NCI-H2171 treated with DMSO at 0.1 percent for 48 hours (cell line): ENCODE data around the gene RASSF6.
"Not testable (repeated sequence)": the region's sequence is repeated elsewhere in the genome, so short reads cannot be mapped to it uniquely, and the experiment has no call there.

Source experiments
- DNase-seq: peaks from one replicate; lab custom pipeline; 2025; lab: John Stamatoyannopoulos, UW

Gene RASSF6

DNA sequence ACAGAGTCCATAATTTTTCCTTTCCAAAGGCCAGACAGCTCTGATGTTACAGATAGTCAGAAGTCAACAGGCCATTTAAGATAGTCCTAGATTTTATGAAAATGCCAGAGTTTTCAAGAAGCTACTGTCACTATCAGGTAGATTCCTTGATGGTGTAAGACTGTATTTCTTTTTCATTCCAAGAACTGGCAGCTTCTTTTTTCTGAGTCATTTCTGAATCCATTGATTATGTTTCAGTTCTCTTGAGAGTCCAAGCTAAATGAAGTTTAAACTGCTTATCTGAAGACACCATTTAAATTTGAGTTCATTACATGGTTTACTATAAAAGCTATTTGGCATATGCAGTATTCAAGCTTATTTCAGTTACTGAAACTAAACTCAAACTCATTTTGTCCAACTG is 44.6 kb downstream of the RASSF6 start:
- no peak for DNase-seq

GRCh38 chr4:73573794-73574528 is 46.3 kb downstream of the RASSF6 start:
- peak; percentile 49 for DNase-seq

DNA sequence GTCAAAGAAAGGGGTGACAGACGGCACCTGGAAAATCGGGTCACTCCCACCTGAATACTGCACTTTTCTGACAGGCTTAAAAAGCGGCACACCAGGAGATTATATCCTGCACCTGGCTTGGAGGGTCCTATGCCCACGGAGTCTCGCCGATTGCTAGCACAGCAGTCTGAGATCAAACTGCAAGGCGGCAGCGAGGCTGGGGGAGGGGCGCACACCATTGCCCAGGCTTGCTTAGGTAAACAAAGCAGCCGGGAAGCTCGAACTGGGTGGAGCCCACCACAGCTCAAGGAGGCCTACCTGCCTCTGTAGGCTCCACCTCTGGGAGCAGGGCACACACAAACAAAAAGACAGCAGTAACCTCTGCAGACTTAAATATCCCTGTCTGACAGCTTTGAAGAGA is 69.4 kb downstream of the RASSF6 start:
- not testable (repeated sequence) for DNase-seq

DNA sequence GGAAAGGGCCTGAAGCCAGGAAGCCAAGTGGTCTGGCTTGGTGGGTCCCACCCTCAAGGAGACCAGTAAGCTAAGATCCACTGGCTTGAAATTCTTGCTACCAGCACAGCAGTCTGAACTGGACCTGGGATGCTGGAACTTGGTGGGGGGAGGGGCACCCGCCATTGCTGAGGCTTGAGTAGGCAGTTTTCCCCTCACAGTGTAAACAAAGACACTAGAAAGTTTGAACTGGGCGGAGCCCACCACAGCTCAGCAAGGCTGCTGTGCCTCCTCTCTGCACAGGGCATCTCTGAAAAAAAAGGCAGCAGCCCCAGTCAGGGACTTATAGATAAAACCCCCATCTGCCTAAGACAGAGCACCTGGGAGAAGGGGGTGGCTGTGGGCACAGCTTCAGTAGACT is 75.6 kb downstream of the RASSF6 start:
- no peak for DNase-seq

GRCh38 chr4:73541251-73541650 is 79.0 kb downstream of the RASSF6 start:
- DNase-seq: no peak

DNA sequence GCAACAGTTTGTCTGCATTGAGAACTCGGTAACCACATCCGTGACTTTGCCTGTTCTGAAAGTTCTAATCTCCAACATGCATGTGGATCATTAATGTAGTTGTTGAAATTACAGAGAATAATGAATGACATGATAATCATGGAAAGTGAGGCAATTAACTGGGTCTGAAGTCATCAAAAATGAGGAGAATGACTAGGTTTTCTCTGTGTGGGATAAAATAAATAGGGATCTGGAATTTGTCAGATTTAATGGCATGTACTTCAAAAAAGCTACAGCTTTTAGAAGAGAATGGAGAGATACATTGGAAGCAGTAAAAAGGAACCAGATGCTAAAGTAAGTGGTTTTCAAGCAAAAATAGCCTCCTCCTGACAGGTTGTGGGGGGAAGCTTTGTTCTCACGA is 79.4 kb downstream of the RASSF6 start:
- DNase-seq: no peak

DNA sequence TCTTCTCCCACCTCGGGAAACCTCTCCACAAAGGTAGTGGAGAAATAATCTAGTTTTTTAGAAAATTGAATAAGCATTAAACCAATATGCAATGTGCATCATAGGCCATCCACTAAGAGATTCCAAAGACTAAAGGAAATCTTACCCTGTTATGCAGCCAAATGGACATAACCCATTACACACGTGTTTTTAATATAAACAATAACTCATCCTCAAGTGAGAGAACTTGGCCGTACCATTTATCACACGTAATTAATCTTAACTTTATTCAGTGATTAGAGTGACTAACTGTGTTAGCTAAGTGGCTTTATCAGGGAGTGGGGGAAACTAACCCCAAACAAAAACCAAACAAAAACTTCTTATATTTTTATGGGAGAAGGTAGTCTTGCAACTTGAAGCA is 80.8 kb downstream of the RASSF6 start:
- DNase-seq: no peak

GRCh38 chr4:73538162-73538561 is 82.1 kb downstream of the RASSF6 start:
- no peak for DNase-seq

- no peak for DNase-seq
These were observed 86.5 kb downstream of the RASSF6 start for GRCh38 chr4:73533515-73534422.

- DNase-seq: no peak
These were observed 92.1 kb downstream of the RASSF6 start for GRCh38 chr4:73528171-73528570.

DNA sequence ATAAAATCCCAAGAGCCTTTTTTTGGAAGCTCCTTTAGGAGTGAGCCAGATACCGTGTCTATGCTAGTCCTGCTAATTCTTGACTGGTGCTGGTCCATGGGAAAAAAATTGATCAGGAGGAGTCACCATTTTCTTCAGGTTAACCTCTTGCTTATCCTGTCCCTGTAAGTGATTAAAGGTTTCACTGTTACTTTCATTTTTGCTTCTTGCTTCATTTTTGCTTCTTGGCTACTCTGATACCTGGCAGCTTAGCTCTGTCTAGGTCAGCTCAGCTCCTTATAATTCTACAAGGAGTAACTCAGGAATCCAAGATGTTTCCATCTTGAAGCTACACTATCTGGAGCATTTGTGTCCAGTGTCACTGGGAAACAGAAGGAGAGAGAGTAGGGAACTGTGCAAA is 93.0 kb downstream of the RASSF6 start:
- no peak for DNase-seq

DNA sequence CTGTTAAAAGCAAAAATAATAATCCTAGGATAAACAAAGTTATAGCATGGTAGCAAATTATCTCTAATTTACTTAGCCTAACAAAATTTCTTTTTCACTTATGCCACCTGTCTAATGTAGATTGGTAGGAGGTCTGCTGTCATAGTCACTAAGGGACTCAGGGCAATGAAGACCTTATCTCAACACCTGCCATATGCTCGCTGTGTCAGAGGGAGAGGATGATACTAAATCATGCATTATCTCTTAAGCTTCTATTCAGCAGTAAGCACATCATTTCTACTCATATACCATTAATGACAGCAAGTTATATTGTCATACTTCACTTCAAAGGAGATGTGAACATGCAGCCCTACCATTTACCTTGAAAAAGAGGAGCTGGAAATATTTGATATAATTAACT is 94.6 kb downstream of the RASSF6 start:
- no peak for DNase-seq

GRCh38 chr4:73523126-73523525 is 97.1 kb downstream of the RASSF6 start:
- no peak for DNase-seq
